ENCODE data around the gene MRGPRX4.

MRGPRX4 gene

GRCh38 chr11:18221274-18221876, 48.7 kb downstream of the MRGPRX4 start:
- no peak for TF ChIP-seq CTCF (IDR thresholded peaks at IDR 0.05; ENCODE audit: low read depth, low read length)
- no peak for DNase-seq (ENCODE audit: extremely low read depth, low read depth)

DNA sequence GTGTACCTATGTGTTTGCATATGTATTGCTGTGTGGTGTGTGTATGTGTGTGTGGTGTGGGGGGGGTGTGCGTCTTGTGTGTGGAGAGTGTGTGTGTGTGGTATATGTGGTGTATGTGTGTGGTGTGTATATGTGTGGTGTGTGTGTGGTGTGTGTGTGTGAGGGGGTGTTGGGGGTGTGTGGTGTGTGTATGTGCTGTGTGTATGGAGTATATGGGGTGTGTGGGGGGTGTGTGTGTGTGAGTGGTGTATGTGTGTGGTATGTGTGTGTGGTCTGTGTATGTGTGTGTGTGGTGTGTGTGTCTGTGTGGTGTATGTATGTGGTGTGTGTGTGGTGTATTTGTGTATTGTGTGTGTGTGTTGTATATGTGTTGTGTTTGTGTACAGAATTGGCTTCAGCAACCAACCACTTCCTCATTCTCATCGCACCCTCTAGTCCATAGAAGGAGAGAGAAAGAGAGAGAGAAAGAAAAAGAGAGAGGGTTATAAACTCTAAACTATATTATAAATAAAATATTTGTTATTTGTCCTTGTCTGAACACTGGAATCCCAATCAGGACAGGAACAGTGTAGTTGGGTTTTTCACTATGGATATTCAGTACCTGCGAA, 50.3 kb downstream of the MRGPRX4 start:
- TF ChIP-seq CTCF (IDR thresholded peaks at IDR 0.05; ENCODE audit: low read depth, low read length): no peak
- DNase-seq (ENCODE audit: extremely low read depth, low read depth): no peak

Measured in AG09319 (cell line).